Upper lobe of left lung (tissue), 4 donors: ENCODE data around the gene FADS6.

Source experiments
- POLR2A ChIP-seq, 4 donors: fragments of 450-650 bp; IDR thresholded peaks; one replicate each; pipeline ENCODE4 v1.5.1; 2016 to 2017; ENCODE audit warnings: antibody characterized with exemption in 4 of 4, mild to moderate bottlenecking in 2 of 4
- TF ChIP-seq, protein P1 (sequence below), 6 experiments: fragments of 450-650 bp in 4 of 6; fragments of 200-600 bp in 2 of 6; sonication (generic) in 2 of 6; IDR thresholded peaks; one replicate each; pipeline ENCODE4 v1.5.1; 2016 to 2019; ENCODE audit warnings: antibody characterized with exemption in 6 of 6

DNA sequence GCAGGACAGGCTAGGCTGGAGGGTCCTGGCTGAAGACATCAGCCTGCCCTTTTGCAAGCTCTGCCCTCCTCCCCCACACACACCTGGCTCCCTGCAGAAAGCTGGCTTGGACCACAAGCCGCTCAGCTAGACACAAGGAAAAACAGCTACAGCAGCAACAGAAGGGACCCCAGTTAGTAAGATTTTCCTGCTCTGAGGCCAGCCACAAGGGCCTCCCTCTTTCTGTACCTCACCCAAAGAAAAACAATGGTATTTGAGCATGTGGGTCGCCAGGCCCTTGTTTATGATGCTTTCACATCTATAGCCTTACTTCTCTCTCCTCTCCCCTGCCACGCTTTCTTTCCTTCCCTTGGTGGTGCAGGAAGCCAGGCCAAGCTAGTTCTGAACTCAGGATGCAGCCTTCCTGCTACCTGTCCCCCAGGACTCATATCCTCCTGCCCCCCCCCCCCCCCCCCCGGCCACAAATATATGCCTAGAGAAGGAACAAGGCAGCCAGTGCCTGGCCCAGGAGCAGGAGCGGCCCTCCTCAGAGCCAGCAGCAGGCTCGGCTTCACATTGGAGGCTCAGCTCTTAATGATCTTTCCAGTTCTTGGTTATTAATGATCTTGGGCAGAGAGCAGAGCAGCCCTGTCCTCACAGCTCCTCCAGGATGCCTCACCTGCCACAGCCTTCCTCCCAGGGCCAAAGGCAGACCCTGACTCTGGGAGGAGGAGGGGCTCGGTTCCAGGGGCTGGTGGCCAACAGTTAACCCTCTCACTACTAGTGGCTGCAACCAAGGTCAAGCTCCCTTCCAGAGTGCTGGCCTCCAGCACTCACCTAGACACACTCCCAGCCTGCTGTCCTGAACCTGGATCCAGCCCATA is 53.2 kb downstream of the FADS6 start:
- TF ChIP-seq, protein P1, sequence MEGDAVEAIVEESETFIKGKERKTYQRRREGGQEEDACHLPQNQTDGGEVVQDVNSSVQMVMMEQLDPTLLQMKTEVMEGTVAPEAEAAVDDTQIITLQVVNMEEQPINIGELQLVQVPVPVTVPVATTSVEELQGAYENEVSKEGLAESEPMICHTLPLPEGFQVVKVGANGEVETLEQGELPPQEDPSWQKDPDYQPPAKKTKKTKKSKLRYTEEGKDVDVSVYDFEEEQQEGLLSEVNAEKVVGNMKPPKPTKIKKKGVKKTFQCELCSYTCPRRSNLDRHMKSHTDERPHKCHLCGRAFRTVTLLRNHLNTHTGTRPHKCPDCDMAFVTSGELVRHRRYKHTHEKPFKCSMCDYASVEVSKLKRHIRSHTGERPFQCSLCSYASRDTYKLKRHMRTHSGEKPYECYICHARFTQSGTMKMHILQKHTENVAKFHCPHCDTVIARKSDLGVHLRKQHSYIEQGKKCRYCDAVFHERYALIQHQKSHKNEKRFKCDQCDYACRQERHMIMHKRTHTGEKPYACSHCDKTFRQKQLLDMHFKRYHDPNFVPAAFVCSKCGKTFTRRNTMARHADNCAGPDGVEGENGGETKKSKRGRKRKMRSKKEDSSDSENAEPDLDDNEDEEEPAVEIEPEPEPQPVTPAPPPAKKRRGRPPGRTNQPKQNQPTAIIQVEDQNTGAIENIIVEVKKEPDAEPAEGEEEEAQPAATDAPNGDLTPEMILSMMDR (IDR thresholded peaks at IDR 0.05) = no peak
- TF ChIP-seq POLR2A (IDR thresholded peaks at IDR 0.05) = no peak
